ENCODE results near the gene FUOM.
"Not testable (repeated sequence)": the region's sequence is repeated elsewhere in the genome, so short reads cannot be mapped to it uniquely, and the experiment has no call there.

The FUOM gene

GRCh38 chr10:133388236-133388972 is 30.6 kb upstream of the FUOM start:
- DNase-seq (ENCODE audit: low spot score): no peak

GRCh38 chr10:133386951-133387350 is 29.1 kb upstream of the FUOM start:
- DNase-seq (ENCODE audit: low spot score): not testable (repeated sequence)

GRCh38 chr10:133385214-133385613 is 27.4 kb upstream of the FUOM start:
- DNase-seq (ENCODE audit: low spot score): no peak

- no peak for DNase-seq (ENCODE audit: low spot score)
These were observed 26.3 kb upstream of the FUOM start for GRCh38 chr10:133384071-133384470.

GRCh38 chr10:133383551-133383950 is 25.7 kb upstream of the FUOM start:
- DNase-seq (ENCODE audit: low spot score): no peak

GRCh38 chr10:133381036-133381435 is 23.2 kb upstream of the FUOM start:
- DNase-seq (ENCODE audit: low spot score): no peak

GRCh38 chr10:133379801-133380666 is 22.2 kb upstream of the FUOM start:
- no peak for DNase-seq (ENCODE audit: low spot score)

GRCh38 chr10:133379152-133379800 is 21.5 kb upstream of the FUOM start, which contains the start of gene PAOX:
Gene PAOX, plus strand, starts transcription at chr10:133379262. Its CDS starts 55 bp downstream, at chr10:133379317.
- DNase-seq (ENCODE audit: low spot score): peak; percentile 49

GRCh38 chr10:133378251-133379096 is 20.7 kb upstream of the FUOM start:
- peak; percentile 48 for DNase-seq (ENCODE audit: low spot score)

- no peak for DNase-seq (ENCODE audit: low spot score)
These were observed 20.0 kb upstream of the FUOM start for GRCh38 chr10:133377818-133378250.

GRCh38 chr10:133377025-133377817 is 19.4 kb upstream of the FUOM start:
- DNase-seq (ENCODE audit: low spot score): no peak

- not testable (repeated sequence) for DNase-seq (ENCODE audit: low spot score)
These were observed 18.4 kb upstream of the FUOM start for GRCh38 chr10:133376183-133376582.

GRCh38 chr10:133375357-133376115 is 17.7 kb upstream of the FUOM start:
- no peak for DNase-seq (ENCODE audit: low spot score)

GRCh38 chr10:133373174-133374090 is 15.6 kb upstream of the FUOM start, which contains the start of gene ECHS1:
Gene ECHS1, minus strand, starts transcription at chr10:133373354. Its CDS starts 21 bp downstream, at chr10:133373333.
- DNase-seq (ENCODE audit: low spot score): peak; percentile 84

GRCh38 chr10:133372507-133372906 is 14.7 kb upstream of the FUOM start:
- no peak for DNase-seq (ENCODE audit: low spot score)

GRCh38 chr10:133370030-133370786 is 12.4 kb upstream of the FUOM start:
- no peak for DNase-seq (ENCODE audit: low spot score)

GRCh38 chr10:133368153-133368552 is 10.3 kb upstream of the FUOM start:
- DNase-seq (ENCODE audit: low spot score): no peak

GRCh38 chr10:133367461-133367860 is 9.6 kb upstream of the FUOM start:
- DNase-seq (ENCODE audit: low spot score): not testable (repeated sequence)

Measured in SW480 (cell line).